ENCODE measurements around the gene NMNAT2.

The NMNAT2 gene

DNA sequence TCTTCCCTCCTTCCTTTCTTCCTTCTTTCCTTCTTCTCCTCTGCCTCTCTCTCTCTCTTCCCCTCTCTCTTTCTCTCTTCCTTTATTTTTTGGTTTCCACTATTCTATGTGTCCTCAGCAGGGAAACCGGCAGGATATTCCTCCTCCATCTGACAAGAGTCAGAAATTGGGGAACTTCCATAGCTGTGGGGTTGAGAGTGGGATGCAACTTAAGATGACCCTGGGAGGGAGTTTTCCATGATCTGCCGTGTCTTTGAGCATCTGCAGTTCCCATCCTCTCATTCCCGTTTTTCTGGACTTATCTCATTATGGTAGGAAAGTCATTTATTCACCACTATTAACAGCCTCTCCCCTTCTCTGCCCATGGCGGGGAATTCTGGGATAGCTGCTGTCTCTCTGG is 98.6 kb downstream of the NMNAT2 start:
- TF ChIP-seq, protein P1, sequence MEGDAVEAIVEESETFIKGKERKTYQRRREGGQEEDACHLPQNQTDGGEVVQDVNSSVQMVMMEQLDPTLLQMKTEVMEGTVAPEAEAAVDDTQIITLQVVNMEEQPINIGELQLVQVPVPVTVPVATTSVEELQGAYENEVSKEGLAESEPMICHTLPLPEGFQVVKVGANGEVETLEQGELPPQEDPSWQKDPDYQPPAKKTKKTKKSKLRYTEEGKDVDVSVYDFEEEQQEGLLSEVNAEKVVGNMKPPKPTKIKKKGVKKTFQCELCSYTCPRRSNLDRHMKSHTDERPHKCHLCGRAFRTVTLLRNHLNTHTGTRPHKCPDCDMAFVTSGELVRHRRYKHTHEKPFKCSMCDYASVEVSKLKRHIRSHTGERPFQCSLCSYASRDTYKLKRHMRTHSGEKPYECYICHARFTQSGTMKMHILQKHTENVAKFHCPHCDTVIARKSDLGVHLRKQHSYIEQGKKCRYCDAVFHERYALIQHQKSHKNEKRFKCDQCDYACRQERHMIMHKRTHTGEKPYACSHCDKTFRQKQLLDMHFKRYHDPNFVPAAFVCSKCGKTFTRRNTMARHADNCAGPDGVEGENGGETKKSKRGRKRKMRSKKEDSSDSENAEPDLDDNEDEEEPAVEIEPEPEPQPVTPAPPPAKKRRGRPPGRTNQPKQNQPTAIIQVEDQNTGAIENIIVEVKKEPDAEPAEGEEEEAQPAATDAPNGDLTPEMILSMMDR (IDR thresholded peaks at IDR 0.05; ENCODE audit: low read length, missing control alignments), result no peak
- no peak overlapping the region for H3K4me3 ChIP-seq (replicated peaks; ENCODE audit: low read depth, low read length)
- DNase-seq (ENCODE audit: low read depth), result no peak

DNA sequence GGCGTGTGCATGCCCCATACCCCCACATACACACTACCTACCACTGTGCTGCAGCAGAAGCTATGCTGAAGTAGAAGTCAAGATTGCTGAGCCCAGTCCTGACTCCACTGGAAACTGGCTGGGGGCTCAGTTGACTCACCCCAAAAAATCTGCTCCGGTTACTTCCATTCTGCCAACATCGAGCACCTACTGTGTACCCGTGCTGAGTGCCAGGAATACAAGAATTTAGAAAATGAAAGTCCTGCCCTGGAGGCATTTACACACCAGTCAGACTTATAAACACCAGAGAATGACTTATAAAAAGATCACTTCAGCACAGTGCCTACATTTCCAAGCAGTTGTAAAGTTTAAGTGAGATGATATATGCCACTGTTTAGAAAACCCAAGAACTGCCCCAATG is 99.1 kb downstream of the NMNAT2 start:
- H3K4me3 ChIP-seq (replicated peaks; ENCODE audit: low read depth, low read length), result no peak overlapping the region
- TF ChIP-seq, protein P1 (IDR thresholded peaks at IDR 0.05; ENCODE audit: low read length, missing control alignments), result no peak
- no peak for DNase-seq (ENCODE audit: low read depth)

DNA sequence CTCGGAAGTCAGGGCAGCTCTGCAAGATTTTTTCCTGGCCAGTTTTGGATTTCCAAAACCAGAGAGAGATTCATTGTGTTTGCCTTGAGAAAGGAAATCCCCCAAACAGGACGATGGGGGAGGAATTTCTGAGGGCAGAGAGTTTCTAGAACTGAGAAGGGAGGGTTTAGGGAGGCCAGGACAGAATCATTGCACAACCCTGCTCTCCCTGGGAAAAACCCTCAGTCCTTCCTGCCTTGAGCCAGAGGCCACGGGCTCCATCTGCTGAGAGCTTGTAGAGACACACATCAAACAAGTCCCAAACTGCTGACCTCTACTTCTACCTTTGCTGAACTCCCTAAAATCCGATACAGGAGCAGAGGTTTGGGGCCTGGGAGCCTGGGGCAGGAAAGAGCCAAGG is 99.7 kb downstream of the NMNAT2 start:
- DNase-seq (ENCODE audit: low read depth), result peak; percentile 98
- TF ChIP-seq, protein P1 (IDR thresholded peaks at IDR 0.05; ENCODE audit: low read length, missing control alignments), result peak; percentile 91

DNA sequence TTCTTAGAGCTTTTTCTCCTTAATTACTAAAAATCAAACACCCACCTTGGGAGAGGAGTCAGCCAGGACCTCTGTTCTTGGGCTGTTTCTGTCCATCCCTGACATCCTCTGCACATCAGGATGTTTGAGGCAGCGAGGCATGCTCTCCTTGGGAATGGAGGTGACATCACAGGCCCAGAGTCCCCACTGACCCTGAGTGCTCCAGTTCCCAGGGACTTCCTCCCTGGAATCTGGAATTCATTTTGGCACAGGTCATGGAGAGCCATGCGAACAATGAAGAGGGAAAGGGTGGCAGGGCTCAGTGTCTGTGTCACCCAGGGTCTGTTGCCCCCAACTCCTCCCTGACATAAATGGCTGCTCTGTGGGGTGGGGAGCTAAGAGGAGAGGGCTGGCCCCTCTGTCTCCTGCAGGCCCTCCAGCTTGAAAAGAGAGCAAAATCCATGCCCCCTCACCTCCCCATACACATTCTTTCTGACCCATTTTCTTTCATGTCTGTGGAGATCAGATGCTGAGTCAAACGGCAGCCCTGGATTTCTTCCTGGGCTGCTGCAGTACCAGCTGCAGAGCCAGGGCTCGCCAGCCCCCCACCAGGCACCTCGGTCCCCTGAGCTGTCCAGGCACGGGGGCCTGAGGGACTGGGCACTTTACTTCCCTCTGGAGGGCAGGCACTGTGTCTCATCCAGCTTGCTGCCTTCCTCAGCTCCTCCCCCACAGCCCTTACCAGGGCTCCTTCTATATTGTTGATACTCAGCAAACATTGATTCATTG is 102.0 kb downstream of the NMNAT2 start:
- H3K4me3 ChIP-seq (replicated peaks; ENCODE audit: low read depth, low read length), result no peak overlapping the region
- TF ChIP-seq, protein P1 (IDR thresholded peaks at IDR 0.05; ENCODE audit: low read length, missing control alignments), result no peak
- no peak for DNase-seq (ENCODE audit: low read depth)

More for the DNA sequence above, 99.7 kb downstream of the NMNAT2 start:
- no peak overlapping the region for H3K4me3 ChIP-seq (replicated peaks; ENCODE audit: low read depth, low read length)

DNA sequence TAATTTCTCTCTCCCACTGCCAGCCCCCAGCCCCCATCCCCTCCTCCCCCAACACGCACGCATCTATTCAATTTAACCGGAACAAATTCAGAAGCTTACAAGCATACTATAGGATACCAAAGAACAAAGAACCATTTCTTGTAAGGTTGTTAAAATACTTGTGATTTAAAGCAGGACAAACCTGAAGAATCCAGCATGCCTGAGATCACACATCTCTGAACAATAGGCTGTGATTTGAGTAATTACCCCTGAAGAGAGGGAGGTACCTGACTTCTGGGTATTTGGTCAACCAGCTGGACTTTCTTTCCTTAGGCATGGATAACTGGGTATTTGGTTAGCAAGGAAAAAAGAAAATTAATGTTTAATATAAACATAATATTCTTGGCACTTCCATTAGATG is 105.1 kb downstream of the NMNAT2 start:
- TF ChIP-seq, protein P1 (IDR thresholded peaks at IDR 0.05; ENCODE audit: low read length, missing control alignments), result no peak
- no peak overlapping the region for H3K4me3 ChIP-seq (replicated peaks; ENCODE audit: low read depth, low read length)
- no peak for DNase-seq (ENCODE audit: low read depth)

DNA sequence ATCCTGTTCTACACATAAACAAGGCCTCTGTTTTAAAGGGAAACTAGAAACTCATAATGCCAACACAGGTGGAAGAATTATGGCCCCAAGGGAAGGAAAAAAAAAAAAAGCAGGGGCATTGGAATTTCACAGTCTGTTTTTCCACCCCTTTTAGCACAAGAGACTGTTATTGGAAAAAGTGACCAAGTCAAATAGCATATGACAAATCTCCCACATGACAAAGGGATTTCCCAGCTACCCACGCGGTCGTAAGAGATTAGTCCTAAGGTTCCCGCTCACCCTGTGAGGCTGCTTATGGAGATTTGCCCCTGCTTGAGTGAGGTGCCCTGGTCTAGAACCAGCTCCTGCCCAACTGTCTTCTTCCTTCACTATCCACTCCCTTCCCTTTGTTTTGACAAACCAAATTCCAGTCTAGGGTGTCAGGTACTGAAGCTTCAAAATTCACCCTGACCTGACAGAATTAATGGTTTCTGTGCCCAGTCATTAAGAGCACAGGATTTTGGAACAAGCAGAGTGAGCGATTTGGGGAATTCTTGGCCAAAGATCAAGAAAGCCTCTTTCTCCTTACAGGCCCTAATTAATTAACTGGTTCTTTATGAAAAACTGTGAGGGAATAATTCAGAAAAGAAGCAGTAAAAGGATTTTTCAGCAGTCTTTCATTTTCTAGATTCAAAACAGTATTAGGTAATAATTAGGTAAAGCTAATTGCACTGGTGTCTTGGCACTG is 107.3 kb downstream of the NMNAT2 start:
- H3K4me3 ChIP-seq (replicated peaks; ENCODE audit: low read depth, low read length), result no peak overlapping the region
- TF ChIP-seq, protein P1 (IDR thresholded peaks at IDR 0.05; ENCODE audit: low read length, missing control alignments), result no peak
- no peak for DNase-seq (ENCODE audit: low read depth)

Measured in fibroblast of pulmonary artery (primary cell).